Adipocyte (in vitro differentiated cells): Measurements from ENCODE around the gene PCSK2.

Source experiments
- DNase-seq: peaks from one replicate; pipeline ENCODE4 v3.0.0-alpha.2; 2015; ENCODE audit warnings: low read depth
- H3K27me3 ChIP-seq: replicated peaks from 2 replicates; pipeline ENCODE4 v1.7.0; 2013; ENCODE audit warnings: mild to moderate bottlenecking, low read length, moderate library complexity; ENCODE audit not compliant: control insufficient read depth, insufficient read depth
- H3K36me3 ChIP-seq: 2 replicates; pipeline ENCODE4 v1.7.0; 2013; ENCODE audit warnings: low read length, mild to moderate bottlenecking, moderate library complexity; ENCODE audit not compliant: control insufficient read depth, insufficient read depth, severe bottlenecking
- H3K4me1 ChIP-seq: 2 replicates; pipeline ENCODE4 v1.7.0; 2013; ENCODE audit warnings: mild to moderate bottlenecking, low read length, moderate library complexity; ENCODE audit not compliant: control insufficient read depth, insufficient read depth
- H3K4me3 ChIP-seq: 2 replicates; pipeline ENCODE4 v1.7.0; 2013; ENCODE audit warnings: mild to moderate bottlenecking, low read length, moderate library complexity
- H3K9ac ChIP-seq: 2 replicates; pipeline ENCODE4 v1.7.0; 2013; ENCODE audit warnings: mild to moderate bottlenecking, low read length, moderate library complexity
- H3K9me3 ChIP-seq: 2 replicates; pipeline ENCODE4 v1.7.0; 2013; ENCODE audit warnings: mild to moderate bottlenecking, low read length, moderate library complexity; ENCODE audit not compliant: control insufficient read depth

Gene PCSK2

GRCh38 chr20:17304774-17305173 lies 77.9 kb downstream of the PCSK2 start:
- DNase-seq: no peak
- Histone ChIP-seq H3K9me3 (peaks cover 10% of the 10 kb centered on the region), H3K36me3 (no peaks in the 10 kb centered on the region), H3K27me3 (peaks cover 3% of the 10 kb centered on the region), H3K4me1 (no peaks in the 10 kb centered on the region), H3K9ac (no peak overlapping the region), H3K4me3 (no peak overlapping the region)

GRCh38 chr20:17306427-17306826 lies 79.6 kb downstream of the PCSK2 start:
- DNase-seq: no peak
- Histone ChIP-seq H3K4me1 (no peaks in the 10 kb centered on the region), H3K9me3 (peaks cover 10% of the 10 kb centered on the region), H3K27me3 (peaks cover 3% of the 10 kb centered on the region), H3K9ac (no peak overlapping the region), H3K4me3 (no peak overlapping the region), H3K36me3 (no peaks in the 10 kb centered on the region)

DNA sequence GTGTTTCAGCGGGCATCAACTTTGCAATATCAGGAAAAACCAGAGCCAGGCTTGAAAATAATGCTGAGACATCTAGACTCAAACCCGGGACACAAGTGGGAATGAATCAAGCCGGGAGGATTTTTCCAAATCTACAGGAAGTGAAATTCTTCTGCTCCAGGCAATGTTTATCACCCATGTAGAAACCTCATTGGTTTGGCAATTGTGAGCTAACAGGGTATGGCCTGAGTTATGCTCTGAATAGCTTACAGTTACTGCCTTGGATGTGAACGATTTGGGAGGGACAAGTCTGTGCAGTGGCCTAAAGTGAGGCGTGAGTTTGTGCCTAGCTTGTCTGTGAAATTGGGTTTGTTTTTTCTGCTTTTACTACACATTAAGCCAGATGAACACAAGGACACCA lies 87.4 kb downstream of the PCSK2 start:
- Histone ChIP-seq H3K9me3 (no peaks in the 10 kb centered on the region), H3K9ac (no peak overlapping the region), H3K27me3 (peaks cover 34% of the 10 kb centered on the region), H3K36me3 (no peaks in the 10 kb centered on the region), H3K4me3 (no peak overlapping the region), H3K4me1 (no peaks in the 10 kb centered on the region)
- DNase-seq: peak; percentile 12

- DNase-seq: no peak
- no peaks in the 10 kb centered on the region for H3K4me1 ChIP-seq
- H3K27me3 ChIP-seq: peaks cover 46% of the 10 kb centered on the region
- no peak overlapping the region for H3K4me3 ChIP-seq
- H3K9ac ChIP-seq: no peak overlapping the region
- H3K9me3 ChIP-seq: no peaks in the 10 kb centered on the region
- no peaks in the 10 kb centered on the region for H3K36me3 ChIP-seq
Measured at GRCh38 chr20:17315407-17316231, 88.8 kb downstream of the PCSK2 start.

DNA sequence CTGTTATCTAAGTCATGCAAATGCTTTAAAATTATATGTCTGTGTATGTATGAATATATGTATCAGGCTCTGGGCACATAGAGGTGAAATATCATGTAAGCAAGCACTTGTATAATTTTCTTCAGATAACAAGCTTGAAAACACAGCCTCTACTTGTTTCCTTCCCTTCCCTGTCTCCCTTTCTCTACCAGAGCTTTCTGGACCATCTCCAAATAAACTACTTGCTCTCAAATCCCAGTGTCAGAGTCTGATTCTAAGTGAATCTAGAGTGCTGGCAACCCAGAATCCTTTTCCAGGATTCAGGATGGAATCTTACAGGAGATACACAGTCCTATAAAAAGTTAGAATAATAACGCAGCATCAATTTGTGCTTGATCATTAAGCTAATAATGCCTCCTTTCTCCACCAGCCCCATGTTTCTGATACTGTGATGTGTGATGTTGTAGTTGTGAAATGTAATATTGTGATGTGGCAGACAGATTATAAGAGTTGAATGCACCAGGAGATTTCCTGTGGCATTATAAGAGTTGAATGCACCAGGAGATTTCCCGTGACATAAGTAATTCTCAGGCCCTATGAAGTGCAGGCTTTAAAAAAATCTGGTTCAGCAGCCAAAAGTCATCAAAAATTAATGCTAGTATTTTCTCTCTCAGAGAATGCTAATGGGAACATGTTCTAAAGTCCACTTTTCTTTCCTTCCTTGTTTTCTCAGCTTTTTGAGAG lies 89.6 kb downstream of the PCSK2 start:
- Histone ChIP-seq H3K9ac (no peak overlapping the region), H3K4me1 (no peaks in the 10 kb centered on the region), H3K27me3 (peaks cover 46% of the 10 kb centered on the region), H3K36me3 (no peaks in the 10 kb centered on the region), H3K9me3 (no peaks in the 10 kb centered on the region), H3K4me3 (no peak overlapping the region)
- DNase-seq: no peak

- no peak for DNase-seq
- H3K9ac ChIP-seq: no peak overlapping the region
- H3K4me3 ChIP-seq: no peak overlapping the region
- H3K27me3 ChIP-seq: peaks cover 46% of the 10 kb centered on the region
- no peaks in the 10 kb centered on the region for H3K9me3 ChIP-seq
- no peaks in the 10 kb centered on the region for H3K36me3 ChIP-seq
- H3K4me1 ChIP-seq: no peaks in the 10 kb centered on the region
Measured at GRCh38 chr20:17317341-17317740, 90.5 kb downstream of the PCSK2 start.

DNA sequence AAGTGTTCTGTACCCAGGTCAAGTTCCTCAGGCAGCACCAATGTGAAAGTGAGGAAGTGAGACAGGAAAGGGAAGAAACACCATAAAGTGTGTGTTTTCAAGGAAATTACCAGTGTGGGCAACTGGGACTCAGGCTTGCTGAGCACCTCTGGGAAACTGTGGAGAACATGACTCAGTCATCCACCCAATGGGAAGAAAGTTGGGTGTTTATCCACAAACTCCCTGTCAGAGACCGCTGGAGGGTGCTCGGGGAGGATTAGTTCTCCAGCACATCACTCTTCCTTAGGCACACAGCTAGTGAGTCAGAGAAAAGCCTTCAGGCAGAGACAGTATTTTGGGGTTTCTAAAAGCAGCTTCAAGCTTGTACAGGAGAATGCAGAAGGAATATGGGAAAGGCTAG lies 93.6 kb downstream of the PCSK2 start:
- no peaks in the 10 kb centered on the region for H3K36me3 ChIP-seq
- H3K4me3 ChIP-seq: no peak overlapping the region
- no peak overlapping the region for H3K9ac ChIP-seq
- DNase-seq: peak; percentile 38
- H3K27me3 ChIP-seq: peaks cover 45% of the 10 kb centered on the region
- H3K9me3 ChIP-seq: no peaks in the 10 kb centered on the region
- H3K4me1 ChIP-seq: no peaks in the 10 kb centered on the region

- no peaks in the 10 kb centered on the region for H3K4me1 ChIP-seq
- no peak for DNase-seq
- no peaks in the 10 kb centered on the region for H3K36me3 ChIP-seq
- H3K9me3 ChIP-seq: no peaks in the 10 kb centered on the region
- H3K9ac ChIP-seq: no peak overlapping the region
- peaks cover 35% of the 10 kb centered on the region for H3K27me3 ChIP-seq
- H3K4me3 ChIP-seq: no peak overlapping the region
Measured at GRCh38 chr20:17326096-17326495, 99.3 kb downstream of the PCSK2 start.

- H3K9me3 ChIP-seq: peaks cover 6% of the 10 kb centered on the region
- H3K4me3 ChIP-seq: no peak overlapping the region
- H3K36me3 ChIP-seq: no peaks in the 10 kb centered on the region
- H3K4me1 ChIP-seq: no peaks in the 10 kb centered on the region
- no peak for DNase-seq
- H3K27me3 ChIP-seq: peaks cover 40% of the 10 kb centered on the region
- H3K9ac ChIP-seq: no peak overlapping the region
Measured at GRCh38 chr20:17327185-17328148, 100.6 kb downstream of the PCSK2 start.

- H3K27me3 ChIP-seq: peaks cover 53% of the 10 kb centered on the region
- no peak for DNase-seq
- no peak overlapping the region for H3K9ac ChIP-seq
- H3K4me3 ChIP-seq: no peak overlapping the region
- H3K9me3 ChIP-seq: peaks cover 6% of the 10 kb centered on the region
- H3K36me3 ChIP-seq: no peaks in the 10 kb centered on the region
- no peaks in the 10 kb centered on the region for H3K4me1 ChIP-seq
Measured at GRCh38 chr20:17334932-17335331, 108.1 kb downstream of the PCSK2 start.

- Histone ChIP-seq H3K9me3 (no peaks in the 10 kb centered on the region), H3K4me1 (peaks cover 11% of the 10 kb centered on the region), H3K4me3 (no peak overlapping the region), H3K36me3 (no peaks in the 10 kb centered on the region), H3K27me3 (peaks cover 40% of the 10 kb centered on the region), H3K9ac (no peak overlapping the region)
- no peak for DNase-seq
Measured at GRCh38 chr20:17339000-17339399, 112.2 kb downstream of the PCSK2 start.
